Keratinocyte (primary cell): ENCODE data around the gene NAV3. TPM values are rescaled to one million over a fixed set of nuclear protein-coding genes. Genes with fewer than 3 reads are reported as not detected.

Source experiments
- DNase-seq: peaks from one replicate; pipeline ENCODE4 v3.0.0-alpha.2; 2011; ENCODE audit warnings: low read depth, missing footprints, low spot score
- FAIRE-seq: peaks from 2 replicates; lab custom pipeline; 2011; peaks lifted over from hg19 to GRCh38; lab: Jason Lieb, UNC
- H2AFZ ChIP-seq: 2 replicates; pipeline ENCODE4 v1.6.0; 2012; ENCODE audit warnings: low read length, control low read depth, inconsistent platforms; ENCODE audit not compliant: control insufficient read depth
- H3K27ac ChIP-seq: 2 replicates; pipeline ENCODE4 v1.5.1; 2011; ENCODE audit warnings: low read length; ENCODE audit not compliant: control insufficient read depth, insufficient read depth
- H3K27me3 ChIP-seq: 3 replicates; pipeline ENCODE4 v1.6.0; 2011; ENCODE audit warnings: low read length; ENCODE audit not compliant: control insufficient read depth, insufficient read depth; ENCODE audit errors: extremely low read depth
- H3K36me3 ChIP-seq, 2 experiments: 2 replicates in 1 of 2; 3 replicates in 1 of 2; pipeline ENCODE4 v1.5.1; 2011; ENCODE audit warnings: low read length in 2 of 2, mild to moderate bottlenecking in 1 of 2; ENCODE audit not compliant: control insufficient read depth in 2 of 2, insufficient read depth in 2 of 2; ENCODE audit errors: extremely low read depth in 1 of 2
- H3K4me1 ChIP-seq: 3 replicates; pipeline ENCODE4 v1.5.1; 2011; ENCODE audit warnings: low read length; ENCODE audit not compliant: control insufficient read depth, insufficient read depth; ENCODE audit errors: extremely low read depth
- H3K4me2 ChIP-seq: 3 replicates; pipeline ENCODE4 v1.6.0; 2011; ENCODE audit warnings: low read depth, low read length; ENCODE audit not compliant: control insufficient read depth, insufficient read depth; ENCODE audit errors: extremely low read depth
- H3K4me3 ChIP-seq, 3 experiments: fragments of 200-600 bp in 1 of 3; sonication (generic) in 1 of 3; 2 replicates in 2 of 3; 3 replicates in 1 of 3; pipeline ENCODE4 v1.5.1; 2011 to 2016; ENCODE audit warnings: low read length in 3 of 3, mild to moderate bottlenecking in 3 of 3, control low read depth in 2 of 3, inconsistent platforms in 1 of 3, low read depth in 1 of 3, mixed read lengths in 1 of 3, mixed run types in 1 of 3, moderate library complexity in 1 of 3; ENCODE audit not compliant: control insufficient read depth in 2 of 3, insufficient read depth in 2 of 3; ENCODE audit errors: extremely low read depth in 1 of 3
- H3K79me2 ChIP-seq: 2 replicates; pipeline ENCODE4 v1.6.0; 2012; ENCODE audit warnings: low read length; ENCODE audit not compliant: control insufficient read depth, insufficient read depth
- H3K9ac ChIP-seq: 3 replicates; pipeline ENCODE4 v1.6.0; 2011; ENCODE audit warnings: low read length; ENCODE audit not compliant: control insufficient read depth, insufficient read depth; ENCODE audit errors: extremely low read depth
- H3K9me1 ChIP-seq: 3 replicates; pipeline ENCODE4 v1.6.0; 2011; ENCODE audit warnings: low read length; ENCODE audit not compliant: control insufficient read depth, insufficient read depth; ENCODE audit errors: extremely low read depth
- H3K9me3 ChIP-seq: 2 replicates; pipeline ENCODE4 v1.5.1; 2012; ENCODE audit warnings: low read depth, low read length; ENCODE audit not compliant: control insufficient read depth
- H4K20me1 ChIP-seq: 3 replicates; pipeline ENCODE4 v1.6.0; 2011; ENCODE audit warnings: low read length; ENCODE audit not compliant: control insufficient read depth, insufficient read depth; ENCODE audit errors: extremely low read depth
- EZH2 ChIP-seq: IDR thresholded peaks from one replicate; pipeline ENCODE4 v1.6.1; 2012; ENCODE audit warnings: inconsistent platforms, mild to moderate bottlenecking, low read length, moderate library complexity
- dilution Hi-C: fragments of 300-500 bp; cut with MboI; formaldehyde crosslinking; loops from one replicate; pipeline ENCODE4 v1.7.0; 2020; ENCODE audit warnings: low sequenced_read_pairs; ENCODE audit not compliant: extremely low pct_ligation_motif_present
- polyA plus RNA-seq, 5 experiments: library from polyadenylated mRNA; depleted of rRNA in 3 of 5; stranded (reverse) in 3 of 5; stranded (forward) in 1 of 5; unstranded in 1 of 5; fragments of >200 nt; gene quantifications; 1 replicate in 1 of 5; 2 replicates in 3 of 5; 3 replicates in 1 of 5; pipeline versions ENCODE4 v1.2.1 to v1.2.3, GENCODE V29; 2011 to 2012; ENCODE audit warnings: missing spikeins in 2 of 5, low read depth in 1 of 5, low replicate concordance in 1 of 5
- TF ChIP-seq, protein P1 (sequence below), 3 experiments: IDR thresholded peaks in 1 of 3; conservative IDR thresholded peaks in 1 of 3; optimal IDR thresholded peaks in 1 of 3; 2 replicates in 2 of 3; 3 replicates in 1 of 3; pipeline versions ENCODE3 to v1.5.1; 2011; ENCODE audit warnings: low read length in 3 of 3, mild to moderate bottlenecking in 3 of 3, moderate library complexity in 2 of 3, control low read depth in 1 of 3, inconsistent platforms in 1 of 3; ENCODE audit not compliant: insufficient read depth in 2 of 3; ENCODE audit errors: extremely low read depth in 1 of 3

NAV3 gene
- polyA plus RNA-seq, 1 donor (not counting 4 experiments of a cell fraction or from before 2014, with no cell fraction given) = 22.6 TPM

DNA sequence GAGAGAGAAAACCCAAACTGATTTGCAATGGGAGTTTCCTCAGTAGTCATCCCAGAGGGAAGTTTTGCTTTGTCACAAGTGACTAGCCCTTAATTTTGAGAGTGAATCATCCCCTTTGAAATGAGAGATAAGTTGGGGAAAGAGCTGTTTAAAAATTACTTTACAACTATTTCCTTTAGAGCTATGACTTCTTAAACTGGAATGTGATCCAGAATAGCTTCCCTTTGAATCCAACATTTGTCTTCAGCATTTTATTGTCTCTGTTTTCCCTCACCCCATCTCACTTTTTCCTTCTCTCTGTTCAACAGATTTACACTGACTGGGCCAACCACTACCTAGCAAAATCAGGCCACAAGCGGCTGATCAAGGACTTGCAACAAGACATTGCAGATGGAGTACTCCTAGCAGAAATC is 109.3 kb downstream of the NAV3 start:
- no peaks in the 10 kb centered on the region for H3K27me3 ChIP-seq
- dilution Hi-C loops = no loop called here
- peak overlapping the region; percentile 57 for H3K4me2 ChIP-seq
- FAIRE-seq (peak; percentile 94), DNase-seq (peak; percentile 75)
- H3K9ac ChIP-seq = peak overlapping the region; percentile 77
- no peak for TF ChIP-seq EZH2
- TF ChIP-seq, protein P1, sequence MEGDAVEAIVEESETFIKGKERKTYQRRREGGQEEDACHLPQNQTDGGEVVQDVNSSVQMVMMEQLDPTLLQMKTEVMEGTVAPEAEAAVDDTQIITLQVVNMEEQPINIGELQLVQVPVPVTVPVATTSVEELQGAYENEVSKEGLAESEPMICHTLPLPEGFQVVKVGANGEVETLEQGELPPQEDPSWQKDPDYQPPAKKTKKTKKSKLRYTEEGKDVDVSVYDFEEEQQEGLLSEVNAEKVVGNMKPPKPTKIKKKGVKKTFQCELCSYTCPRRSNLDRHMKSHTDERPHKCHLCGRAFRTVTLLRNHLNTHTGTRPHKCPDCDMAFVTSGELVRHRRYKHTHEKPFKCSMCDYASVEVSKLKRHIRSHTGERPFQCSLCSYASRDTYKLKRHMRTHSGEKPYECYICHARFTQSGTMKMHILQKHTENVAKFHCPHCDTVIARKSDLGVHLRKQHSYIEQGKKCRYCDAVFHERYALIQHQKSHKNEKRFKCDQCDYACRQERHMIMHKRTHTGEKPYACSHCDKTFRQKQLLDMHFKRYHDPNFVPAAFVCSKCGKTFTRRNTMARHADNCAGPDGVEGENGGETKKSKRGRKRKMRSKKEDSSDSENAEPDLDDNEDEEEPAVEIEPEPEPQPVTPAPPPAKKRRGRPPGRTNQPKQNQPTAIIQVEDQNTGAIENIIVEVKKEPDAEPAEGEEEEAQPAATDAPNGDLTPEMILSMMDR (optimal IDR thresholded peaks at IDR 0.05 in 1 of 3, IDR thresholded peaks at IDR 0.05 in 1 of 3, conservative IDR thresholded peaks at IDR 0.05 in 1 of 3; ENCODE audit: extremely low read depth in 1 of 3, insufficient read depth in 2 of 3, low read length in 3 of 3) = peak in 2 of 3 experiments; percentile 4 to 8
- H3K4me3 ChIP-seq = peak overlapping the region; percentile 41 to 80 (median 77)
- H3K4me1 ChIP-seq = peaks cover 25% of the 10 kb centered on the region
- no peaks in the 10 kb centered on the region for H3K9me1 ChIP-seq
- peak overlapping the region; percentile 37 for H2AFZ ChIP-seq
- H3K27ac ChIP-seq = peak overlapping the region; percentile 93
- H3K79me2 ChIP-seq = peaks cover 28% of the 10 kb centered on the region
- H4K20me1 ChIP-seq = no peaks in the 10 kb centered on the region
- peaks cover 1 to 6% of the 10 kb centered on the region in 2 experiments for H3K36me3 ChIP-seq
- H3K9me3 ChIP-seq = no peaks in the 10 kb centered on the region

- Histone ChIP-seq H3K36me3 (peaks cover 1 to 9% of the 10 kb centered on the region in 2 experiments), H3K4me2 (peak overlapping the region; percentile 57), H3K79me2 (peaks cover 32% of the 10 kb centered on the region), H3K9me1 (no peaks in the 10 kb centered on the region), H3K4me1 (peaks cover 25% of the 10 kb centered on the region), H2AFZ (no peak overlapping the region), H4K20me1 (no peaks in the 10 kb centered on the region), H3K27me3 (no peaks in the 10 kb centered on the region), H3K9me3 (no peaks in the 10 kb centered on the region), H3K9ac (peak overlapping the region; percentile 77), H3K4me3 (peak overlapping the region; percentile 41 to 80 (median 77)), H3K27ac (peak overlapping the region; percentile 93)
- dilution Hi-C loops = no loop called here
- DNase-seq (no peak), FAIRE-seq (peak; percentile 91)
- no peak for TF ChIP-seq EZH2
- TF ChIP-seq, protein P1 (optimal IDR thresholded peaks at IDR 0.05 in 1 of 3, IDR thresholded peaks at IDR 0.05 in 1 of 3, conservative IDR thresholded peaks at IDR 0.05 in 1 of 3; ENCODE audit: extremely low read depth in 1 of 3, insufficient read depth in 2 of 3, low read length in 3 of 3) = no peak
Observed at GRCh38 chr12:77940567-77940966, 109.9 kb downstream of the NAV3 start.
